Measurements from ENCODE around the gene TTLL1. TPM values are rescaled to one million over a fixed set of nuclear protein-coding genes. Genes with fewer than 3 reads are reported as not detected.
"Not testable (repeated sequence)": the region's sequence is repeated elsewhere in the genome, so short reads cannot be mapped to it uniquely, and the experiment has no call there.

Gene TTLL1
- polyA plus RNA-seq, 4 donors: 13.1 to 20.9 (median 17.3) TPM

DNA sequence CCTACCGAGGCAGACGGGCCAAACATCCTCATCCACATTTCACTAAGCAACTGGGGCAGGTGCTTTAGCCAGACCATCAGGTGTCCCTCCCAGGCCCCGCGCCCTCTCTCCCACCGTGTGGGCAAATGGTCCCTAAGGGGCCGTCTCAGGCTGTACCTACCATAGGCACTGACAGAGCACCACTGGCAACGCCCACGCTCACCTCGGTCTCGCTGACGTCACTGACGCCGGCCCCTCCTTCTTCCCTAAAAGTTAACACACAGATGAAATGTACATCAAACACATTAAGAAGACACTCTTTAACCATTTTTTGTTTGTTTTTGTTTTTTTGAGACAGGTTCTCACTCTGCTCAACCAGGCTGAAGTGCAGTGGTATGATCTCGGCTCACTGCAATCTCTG lies 9.4 kb downstream of the TTLL1 start:
- no peak for DNase-seq (ENCODE audit: low read depth in 4 of 4, low spot score in 3 of 4)

DNA sequence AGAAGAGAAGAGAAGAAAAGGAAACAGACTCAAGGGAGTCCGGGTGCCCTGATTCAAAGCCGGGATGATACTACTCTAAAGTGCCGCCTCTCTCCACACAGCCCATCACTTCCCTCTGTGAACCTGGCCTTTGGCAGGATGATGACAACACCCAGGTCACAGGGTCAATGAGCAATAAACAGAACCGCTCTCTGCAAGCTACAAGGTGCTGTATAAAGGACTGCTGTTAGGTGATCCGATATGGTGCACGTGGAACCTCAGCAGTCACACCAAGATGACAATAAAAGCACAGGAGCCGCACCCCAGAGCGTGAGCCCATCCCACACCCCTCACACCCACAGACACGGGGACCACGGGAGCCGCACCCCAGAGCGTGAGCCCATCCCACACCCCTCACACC lies 10.7 kb downstream of the TTLL1 start:
- no peak for DNase-seq (ENCODE audit: low read depth in 4 of 4, low spot score in 3 of 4)

- DNase-seq (ENCODE audit: low read depth in 4 of 4, low spot score in 3 of 4): no peak
Observed at GRCh38 chr22:43077121-43077877, 11.9 kb downstream of the TTLL1 start.

- DNase-seq (ENCODE audit: low read depth in 4 of 4, low spot score in 3 of 4): no peak
Observed at GRCh38 chr22:43066844-43067385, 22.3 kb downstream of the TTLL1 start.

GRCh38 chr22:43066134-43066533 lies 23.1 kb downstream of the TTLL1 start:
- DNase-seq (ENCODE audit: low read depth in 4 of 4, low spot score in 3 of 4): no peak

DNA sequence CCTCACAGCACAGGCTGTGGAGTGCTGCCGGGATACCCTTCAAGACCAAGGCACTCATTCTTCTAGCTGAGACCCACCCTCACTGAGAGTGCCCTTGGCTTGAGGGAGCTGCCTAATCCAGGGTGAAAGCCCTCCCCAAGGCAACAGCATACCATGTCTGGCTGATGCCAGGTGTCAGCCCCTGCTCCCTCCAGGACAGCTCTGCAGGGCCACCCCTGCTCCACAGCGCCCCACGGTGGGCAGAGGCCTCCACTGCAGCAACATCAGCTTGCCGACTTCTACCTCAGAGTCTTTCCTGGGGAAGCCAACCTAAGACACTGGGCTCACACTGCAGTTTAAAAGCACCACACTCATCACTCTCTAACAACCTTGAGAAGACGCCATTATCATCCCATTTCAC lies 29.0 kb downstream of the TTLL1 start:
- DNase-seq (ENCODE audit: low read depth in 4 of 4, low spot score in 3 of 4): no peak

DNA sequence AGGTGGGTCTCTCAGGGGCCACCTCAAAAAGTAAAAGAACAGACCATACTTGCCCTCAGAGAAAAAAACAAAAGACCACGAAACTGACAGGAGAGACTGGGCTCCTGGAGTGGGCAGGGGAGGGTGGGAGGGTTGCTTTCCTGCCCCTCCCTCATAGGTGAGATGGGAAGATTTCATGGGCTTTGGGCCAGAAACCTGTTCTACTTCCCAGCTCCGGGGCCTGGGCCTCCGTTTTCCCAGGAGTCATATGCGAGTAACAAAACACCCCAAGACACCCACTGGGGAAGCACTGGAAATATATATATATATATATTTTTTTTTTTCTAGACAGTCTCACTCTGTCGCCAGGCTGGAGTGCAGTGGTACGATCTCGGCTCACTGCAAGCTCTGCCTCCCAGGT lies 31.6 kb downstream of the TTLL1 start:
- no peak for DNase-seq (ENCODE audit: low read depth in 4 of 4, low spot score in 3 of 4)

DNA sequence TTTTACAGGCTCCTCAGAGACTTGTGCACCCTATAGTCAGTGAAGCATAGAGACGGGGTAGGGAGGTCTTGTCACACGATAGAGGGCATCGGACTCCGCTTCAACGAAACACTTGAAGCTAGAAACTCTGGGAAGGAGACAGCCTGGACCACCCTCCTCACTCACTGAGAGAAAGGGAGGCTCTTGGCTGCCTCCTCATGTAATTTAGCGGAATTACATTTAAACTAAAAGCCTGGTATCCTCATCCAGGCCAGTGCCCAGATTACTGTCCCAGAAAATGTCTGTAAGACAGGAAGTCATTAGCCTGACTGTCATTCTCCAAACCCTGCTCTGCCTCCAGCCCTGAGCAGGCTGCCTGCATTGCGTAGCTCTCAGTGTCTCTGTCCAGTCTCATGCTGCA lies 36.0 kb downstream of the TTLL1 start:
- DNase-seq (ENCODE audit: low read depth in 4 of 4, low spot score in 3 of 4): no peak

GRCh38 chr22:43050995-43051394 lies 38.2 kb downstream of the TTLL1 start:
- DNase-seq (ENCODE audit: low read depth in 4 of 4, low spot score in 3 of 4): no peak

DNA sequence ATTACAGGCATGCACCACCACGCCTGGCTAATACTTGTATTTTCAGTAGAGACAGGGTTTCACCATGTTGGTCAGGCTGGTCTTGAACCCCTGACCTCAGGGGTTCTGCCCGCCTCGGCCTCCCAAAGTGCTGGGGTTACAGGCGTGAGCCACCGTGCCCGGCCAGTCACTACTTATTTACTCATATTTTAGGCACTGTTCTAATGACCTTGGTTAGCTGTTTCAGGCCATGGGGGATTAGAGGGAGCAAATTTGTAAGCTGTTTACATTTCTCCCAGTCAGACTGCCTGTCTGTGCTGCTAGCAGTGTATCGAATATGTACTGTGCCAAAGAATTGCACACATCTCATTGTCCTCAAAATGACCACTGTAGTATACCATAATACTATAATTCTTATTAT lies 41.6 kb downstream of the TTLL1 start:
- no peak for DNase-seq (ENCODE audit: low read depth in 4 of 4, low spot score in 3 of 4)

DNA sequence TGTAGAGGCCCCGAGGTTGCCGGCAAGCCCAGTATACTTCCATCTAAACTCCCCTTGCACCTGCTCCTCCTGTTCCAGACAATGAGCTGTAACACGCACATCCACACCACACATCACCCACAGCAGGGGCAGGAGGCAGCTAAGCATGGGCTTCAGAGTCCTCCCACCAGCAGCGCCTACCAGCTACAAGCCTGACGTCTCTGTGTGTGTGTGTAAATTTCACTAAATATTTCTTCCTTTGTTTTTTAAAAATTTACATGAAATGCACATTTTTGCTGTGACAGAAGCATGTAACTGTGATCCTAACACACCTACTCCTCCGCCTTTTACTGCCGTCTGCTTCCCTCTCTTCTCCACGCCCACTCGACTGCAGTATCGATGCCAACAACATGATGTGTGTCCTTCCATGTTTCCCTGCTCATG lies 44.9 kb downstream of the TTLL1 start:
- DNase-seq (ENCODE audit: low read depth in 4 of 4, low spot score in 3 of 4): no peak

DNA sequence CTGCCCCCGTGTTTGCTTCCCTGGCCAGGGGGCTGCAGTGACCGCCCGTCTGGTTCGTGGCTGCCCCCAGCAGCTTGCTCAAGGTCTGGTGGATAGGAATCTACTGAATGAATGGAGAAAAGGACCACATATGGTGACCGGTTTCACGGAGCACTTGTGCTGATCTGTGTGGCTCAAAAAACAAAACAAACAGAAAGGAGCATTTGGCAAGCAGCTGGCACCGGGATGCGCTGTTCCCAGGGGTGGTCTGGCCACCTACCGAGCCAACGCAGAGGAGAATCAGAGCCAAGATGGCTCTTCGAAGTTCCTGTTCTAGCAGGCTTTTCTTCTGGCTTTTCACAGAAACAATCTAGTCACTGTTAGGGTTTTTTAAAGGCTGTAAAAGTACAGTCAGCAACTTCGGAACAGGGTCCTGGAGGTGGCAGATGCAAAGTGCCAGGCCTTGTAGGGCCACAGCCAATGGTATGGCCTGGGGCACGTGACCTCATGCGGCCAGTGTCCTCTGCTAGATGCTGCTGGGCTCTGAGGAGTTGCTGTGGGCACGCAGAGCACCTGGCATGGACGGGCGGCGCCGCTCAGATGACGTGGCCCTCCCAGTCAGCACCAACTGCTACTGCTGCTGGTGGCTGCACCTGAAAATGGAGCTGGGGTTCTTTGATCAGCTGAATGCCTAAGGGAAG lies 47.0 kb downstream of the TTLL1 start:
- DNase-seq (ENCODE audit: low read depth in 4 of 4, low spot score in 3 of 4): no peak

DNA sequence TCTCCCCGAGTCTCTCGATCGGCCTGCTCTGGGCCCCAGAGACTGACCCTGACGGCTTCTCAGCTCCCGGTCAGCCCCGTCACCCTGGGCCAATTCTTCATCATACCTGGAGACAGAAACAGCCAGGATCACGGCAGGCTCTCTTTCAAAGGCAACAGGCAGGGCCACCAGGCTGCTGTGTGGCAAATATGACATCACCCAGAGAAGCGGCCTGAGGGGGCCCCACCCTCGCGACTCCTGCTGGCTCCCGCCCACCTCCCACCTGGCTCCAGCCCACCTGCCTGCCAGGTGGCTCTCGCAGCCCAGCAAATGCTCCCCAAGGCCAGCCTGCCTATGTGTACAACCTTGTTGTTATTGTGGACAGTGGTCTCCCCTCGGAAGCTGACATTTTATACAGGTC lies 49.4 kb downstream of the TTLL1 start:
- DNase-seq (ENCODE audit: low read depth in 4 of 4, low spot score in 3 of 4): no peak

GRCh38 chr22:43038325-43038724 lies 50.9 kb downstream of the TTLL1 start:
- no peak for DNase-seq (ENCODE audit: low read depth in 4 of 4, low spot score in 3 of 4)

DNA sequence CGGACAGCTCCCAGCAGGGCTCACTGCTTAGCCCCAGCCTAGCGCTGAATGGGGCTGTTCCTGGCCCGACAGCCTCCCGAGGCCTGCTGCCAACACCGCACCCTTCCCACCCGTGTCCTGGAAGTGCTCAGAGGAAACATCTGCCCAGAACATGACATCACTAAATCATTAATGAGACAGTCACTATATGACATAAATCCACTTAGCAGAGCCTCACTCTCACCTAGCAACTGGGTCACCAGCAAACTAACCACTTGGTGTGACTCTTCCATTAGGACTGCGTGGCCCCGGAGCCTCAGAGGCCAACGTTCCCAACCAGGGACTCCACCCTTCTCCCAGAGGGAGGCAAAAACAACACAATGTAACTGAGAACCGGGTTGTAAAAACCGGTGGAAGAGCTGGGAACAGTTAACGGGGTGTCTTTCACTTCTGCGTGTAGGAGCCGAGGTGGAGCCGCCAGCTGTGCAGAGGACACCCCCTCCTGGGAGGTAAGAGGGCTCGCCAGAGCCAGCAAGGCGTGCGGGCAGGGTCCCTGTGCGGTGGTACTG lies 52.8 kb downstream of the TTLL1 start:
- DNase-seq (ENCODE audit: low read depth in 4 of 4, low spot score in 3 of 4): no peak

DNA sequence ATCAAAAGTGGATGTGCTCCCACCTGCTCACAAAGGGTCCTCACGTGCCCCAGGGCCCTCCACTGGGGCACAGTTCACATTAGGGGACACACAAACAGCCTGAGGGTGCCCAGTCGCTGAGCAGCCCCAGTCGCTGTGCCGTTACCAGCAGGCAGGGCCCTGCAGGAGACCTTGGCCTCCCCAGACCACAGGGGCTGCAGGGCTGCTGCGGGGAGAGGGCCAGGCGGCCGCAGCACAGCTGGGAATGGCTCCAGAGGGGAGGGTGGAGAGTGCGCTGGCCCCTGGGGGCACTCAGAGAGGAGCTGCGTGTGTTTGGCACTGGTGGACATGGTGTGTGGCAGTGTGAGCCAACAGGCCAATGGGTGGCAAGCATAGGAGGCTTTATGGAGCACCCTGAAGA lies 53.9 kb downstream of the TTLL1 start:
- DNase-seq (ENCODE audit: low read depth in 4 of 4, low spot score in 3 of 4): no peak

- no peak for DNase-seq (ENCODE audit: low read depth in 4 of 4, low spot score in 3 of 4)
Observed at GRCh38 chr22:43031617-43032016, 57.6 kb downstream of the TTLL1 start.

DNA sequence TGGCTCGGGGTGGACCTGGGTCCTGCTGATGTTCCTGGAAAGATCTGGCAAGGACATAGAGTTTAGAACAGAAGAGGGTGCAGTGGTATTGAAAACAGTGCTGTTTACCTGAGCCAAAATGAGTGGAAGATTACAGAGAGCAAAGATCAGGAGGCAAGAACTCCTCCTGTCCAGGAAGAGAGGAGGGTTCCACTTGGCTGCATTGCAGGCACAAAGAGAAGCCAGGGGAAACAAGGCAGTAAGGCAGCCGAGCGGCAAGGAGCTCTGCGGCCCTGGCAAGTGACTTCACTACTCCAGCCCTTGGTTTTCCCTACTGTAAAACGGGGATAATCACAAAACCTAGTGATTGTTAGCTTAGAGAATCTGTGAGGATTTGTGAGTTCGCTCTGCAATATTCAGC lies 70.6 kb downstream of the TTLL1 start:
- DNase-seq (ENCODE audit: low read depth in 4 of 4, low spot score in 3 of 4): no peak

DNA sequence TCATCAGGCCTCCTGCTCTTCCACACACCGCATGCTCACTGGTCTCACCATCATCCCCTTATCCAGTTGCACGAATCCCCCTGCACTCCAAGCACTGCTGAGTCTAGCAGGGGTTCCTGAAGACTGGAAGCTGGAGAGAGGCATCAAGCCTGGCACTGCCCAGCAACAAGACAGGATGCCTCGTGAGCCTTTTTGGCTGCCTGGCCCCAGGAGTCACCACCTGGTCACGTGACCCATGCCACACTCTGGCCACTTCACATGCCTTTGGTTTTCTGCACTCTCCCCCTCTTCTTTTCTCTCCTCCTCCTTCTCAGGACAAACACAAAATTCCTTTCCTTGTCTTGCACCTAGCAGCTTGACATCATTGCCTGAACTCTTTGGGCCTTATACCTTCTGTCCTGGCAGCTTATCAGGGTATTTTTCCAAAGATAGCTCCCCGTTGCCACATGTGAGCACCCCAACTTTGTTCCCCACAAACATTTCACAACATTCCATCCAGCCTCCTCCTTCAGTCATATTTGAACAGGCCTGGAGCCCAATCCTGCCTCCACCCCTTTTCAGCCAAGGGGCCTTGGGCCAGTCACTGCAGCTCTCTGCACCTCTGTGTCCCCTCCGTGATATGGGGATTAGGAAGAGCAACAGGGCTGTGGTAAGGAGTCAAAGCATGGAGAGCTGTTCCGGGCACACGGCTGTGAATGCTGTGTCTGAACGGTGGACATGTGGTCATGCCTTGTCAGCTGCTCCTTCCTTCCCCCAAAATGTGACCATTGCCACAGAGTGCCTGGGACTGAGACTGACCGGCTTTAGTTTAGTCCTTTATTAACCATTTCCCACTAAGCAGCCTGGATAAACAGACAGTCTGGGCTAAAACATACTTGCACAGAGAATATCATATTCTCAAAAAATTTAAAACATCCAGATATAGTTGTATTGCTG lies 71.4 kb downstream of the TTLL1 start:
- DNase-seq (ENCODE audit: low read depth in 4 of 4, low spot score in 3 of 4): no peak

DNA sequence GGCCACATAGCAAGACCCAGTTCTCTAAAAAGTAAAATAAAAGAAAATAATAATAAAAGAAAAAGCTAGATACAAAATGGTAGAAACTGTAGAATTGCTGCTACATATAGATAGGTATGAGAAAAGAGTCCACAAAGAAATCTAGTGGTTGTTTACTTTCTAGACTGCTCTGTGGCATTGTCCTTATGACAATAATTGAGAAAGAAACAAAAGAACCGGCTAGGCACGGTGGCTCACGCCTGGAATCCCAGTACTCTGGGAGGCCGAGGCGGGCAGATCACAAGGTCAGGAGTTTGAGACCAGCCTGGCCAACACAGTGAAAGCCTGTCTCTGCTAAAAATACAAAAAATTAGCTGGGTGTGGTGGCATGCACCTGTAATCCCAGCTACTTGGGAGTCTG lies 73.0 kb downstream of the TTLL1 start:
- DNase-seq (ENCODE audit: low read depth in 4 of 4, low spot score in 3 of 4): not testable (repeated sequence)

DNA sequence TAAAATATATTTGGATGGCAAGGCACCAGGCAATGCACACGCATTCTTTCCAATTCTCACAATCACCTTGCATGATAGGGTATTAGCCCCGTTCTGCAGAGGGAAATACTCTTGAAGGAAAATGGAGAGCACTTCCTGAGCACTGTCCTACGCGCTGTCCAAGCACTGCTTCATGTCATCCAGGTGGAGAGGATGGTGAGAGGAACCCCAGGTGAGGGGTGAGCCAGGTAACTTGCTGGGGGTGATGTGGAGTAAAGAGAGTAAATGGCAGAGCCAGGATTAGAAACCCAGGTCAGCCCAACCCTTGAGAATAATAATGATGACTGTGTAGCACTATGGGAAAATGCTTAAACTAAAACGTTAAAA lies 73.5 kb downstream of the TTLL1 start:
- no peak for DNase-seq (ENCODE audit: low read depth in 4 of 4, low spot score in 3 of 4)
